Activated CD8-positive, alpha-beta T cell treated with anti-CD3 and anti-CD28 coated beads for 36 hours (primary cell): Measurements from ENCODE around the gene MYO5B. TPM values are rescaled to one million over a fixed set of nuclear protein-coding genes. Genes with fewer than 3 reads are reported as not detected.

Experiments
- ATAC-seq: fragments of 200-7000 bp; cut with Tn5 transposase; one replicate; pipeline ENCODE4 v1.10.0; 2021; ENCODE audit warnings: mild to moderate bottlenecking, moderate library complexity
- CTCF ChIA-PET: fragments of 350-600 bp; sonication (Branson Sonifier 250); formaldehyde crosslinking; loops from one replicate; lab custom pipeline; 2021; ENCODE audit warnings: antibody characterized with exemption; lab: Charles Lee
- POLR2A ChIA-PET: fragments of 350-600 bp; sonication (Branson Sonifier 250); formaldehyde crosslinking; loops from one replicate; lab custom pipeline; 2021; ENCODE audit warnings: antibody characterized with exemption; lab: Charles Lee
- DNase-seq: peaks from one replicate; pipeline ENCODE4 v3.0.0-alpha.2; 2020
- H3K27ac Mint-ChIP-seq: one replicate; pipeline ENCODE4 v1.8.0; 2021; ENCODE audit warnings: mild to moderate bottlenecking, mixed read lengths
- H3K27me3 Mint-ChIP-seq: one replicate; pipeline ENCODE4 v1.8.0; 2021; ENCODE audit warnings: mixed read lengths
- H3K36me3 Mint-ChIP-seq: one replicate; pipeline ENCODE4 v1.8.0; 2021; ENCODE audit warnings: low read depth, mixed read lengths
- H3K4me1 Mint-ChIP-seq: one replicate; pipeline ENCODE4 v1.8.0; 2021; ENCODE audit warnings: low read depth, mixed read lengths
- H3K4me3 Mint-ChIP-seq: one replicate; pipeline ENCODE4 v1.8.0; 2021; ENCODE audit warnings: mild to moderate bottlenecking, moderate library complexity, mixed read lengths
- H3K9me3 Mint-ChIP-seq: one replicate; pipeline ENCODE4 v1.8.0; 2021; ENCODE audit warnings: mixed read lengths
- CTCF ChIP-seq: fragments of 200-600 bp; IDR thresholded peaks from one replicate; pipeline ENCODE4 v1.8.0; 2022; ENCODE audit warnings: antibody characterized with exemption, mild to moderate bottlenecking
- intact Hi-C: fragments of 100-400 bp; cut with micrococcal nuclease; formaldehyde crosslinking; loops from one replicate; pipeline ENCODE4 v1.10.0; 2022
- total RNA-seq, 2 experiments: library from RNA; stranded (reverse); gene quantifications; one replicate each; pipeline ENCODE4 v1.2.3, GENCODE V29; 2021

Gene MYO5B
- total RNA-seq, 2 experiments from 2014 or later, result 0.09 TPM; not detected in 1

DNA sequence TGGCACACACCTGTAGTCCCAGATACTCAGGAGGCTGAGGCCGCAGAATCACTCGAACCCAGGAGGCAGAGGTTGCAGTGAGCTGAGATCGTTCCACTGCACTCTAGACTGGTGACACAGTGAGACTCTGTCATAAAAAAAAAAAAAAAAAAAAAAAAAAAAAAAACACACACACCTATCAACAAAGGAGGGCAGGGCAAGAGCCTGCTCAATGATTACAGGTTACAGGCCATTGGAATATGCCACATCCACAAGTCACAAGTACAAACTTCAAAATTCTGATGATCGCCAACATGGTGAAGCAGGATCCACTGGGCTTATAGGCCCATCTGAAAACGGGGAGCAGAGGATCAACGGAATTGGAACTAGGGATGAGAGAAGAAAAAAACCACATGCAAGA lies 6.3 kb downstream of the MYO5B start:
- peaks cover 5% of the 10 kb centered on the region for H3K4me1 Mint-ChIP-seq
- no peak for TF ChIP-seq CTCF
- H3K27me3 Mint-ChIP-seq, result peaks cover 44% of the 10 kb centered on the region
- ATAC-seq, result no peak
- H3K9me3 Mint-ChIP-seq, result no peaks in the 10 kb centered on the region
- H3K27ac Mint-ChIP-seq, result no peak overlapping the region
- intact Hi-C loops, result no loop called here
- H3K4me3 Mint-ChIP-seq, result no peak overlapping the region
- no peak for DNase-seq
- ChIA-PET POLR2A (no interaction called here), CTCF (no interaction called here)
- H3K36me3 Mint-ChIP-seq, result no peaks in the 10 kb centered on the region

DNA sequence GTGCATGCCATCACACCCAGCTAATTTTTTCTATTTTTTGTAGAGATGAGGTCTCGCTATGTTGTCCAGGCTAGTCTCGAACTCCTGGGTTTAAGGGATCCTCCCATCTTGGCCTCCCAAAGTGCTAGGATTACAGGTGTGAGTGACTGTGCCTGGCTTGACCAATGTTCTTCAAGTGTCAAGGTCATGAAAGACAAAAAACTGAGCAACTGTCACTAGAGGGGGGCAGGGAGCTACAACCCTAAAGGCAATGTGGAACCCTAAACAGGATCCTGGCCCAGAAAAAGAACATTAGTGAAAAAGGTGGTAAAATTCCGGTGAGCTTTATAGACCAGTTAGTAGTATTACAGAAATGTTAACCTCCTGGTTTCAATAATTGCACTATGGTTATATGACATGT lies 7.3 kb downstream of the MYO5B start:
- no peak for DNase-seq
- Mint-ChIP-seq H3K9me3 (no peaks in the 10 kb centered on the region), H3K27me3 (peaks cover 39% of the 10 kb centered on the region), H3K4me1 (peaks cover 5% of the 10 kb centered on the region), H3K36me3 (no peaks in the 10 kb centered on the region), H3K27ac (no peak overlapping the region), H3K4me3 (no peak overlapping the region)
- ChIA-PET CTCF (interaction anchor here (1.7 to 2.2 kb wide), 2 partner anchors 8 to 170 kb away, joined by 4 to 10 read pairs; partner anchors contain the start of gene MYO5B), POLR2A (interaction anchor here (0.7 to 0.8 kb wide), 2 partner anchors 153 to 192 kb away, joined by 3 read pairs; no protein-coding TSS in a partner anchor)
- ATAC-seq, result no peak
- no peak for TF ChIP-seq CTCF
- intact Hi-C loops, result no loop called here

GRCh38 chr18:50186385-50186784 lies 8.6 kb downstream of the MYO5B start:
- Mint-ChIP-seq H3K9me3 (no peaks in the 10 kb centered on the region), H3K36me3 (no peaks in the 10 kb centered on the region), H3K27me3 (peaks cover 33% of the 10 kb centered on the region), H3K4me1 (peaks cover 5% of the 10 kb centered on the region), H3K27ac (no peak overlapping the region), H3K4me3 (no peak overlapping the region)
- DNase-seq (no peak), ATAC-seq (no peak)
- CTCF ChIA-PET, result interaction anchor here (1.7 to 2.2 kb wide), 2 partner anchors 9 to 171 kb away, joined by 4 to 10 read pairs; partner anchors contain the start of gene MYO5B
- POLR2A ChIA-PET, result no interaction called here
- TF ChIP-seq CTCF, result no peak
- intact Hi-C loops, result no loop called here

DNA sequence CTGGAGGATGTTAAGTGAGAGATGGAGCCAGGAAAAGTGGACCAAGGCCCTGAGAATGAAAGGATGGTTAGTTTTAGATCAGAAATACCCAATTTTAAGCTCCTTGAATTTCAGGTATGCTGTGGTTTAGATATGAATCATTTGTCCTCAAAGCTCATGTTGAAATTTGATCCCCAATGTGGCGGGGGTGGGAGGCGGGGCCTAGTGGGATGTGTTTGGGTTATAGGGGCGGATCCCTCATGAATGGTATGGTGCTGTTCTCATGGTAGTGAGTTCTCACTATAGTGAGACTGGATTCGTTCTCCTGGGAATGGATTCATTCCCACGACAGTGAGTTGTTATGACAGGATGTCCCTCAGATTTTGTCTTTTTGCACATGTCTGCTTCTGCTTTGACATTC lies 11.4 kb downstream of the MYO5B start:
- no peak for TF ChIP-seq CTCF
- intact Hi-C loops, result no loop called here
- Mint-ChIP-seq H3K36me3 (no peaks in the 10 kb centered on the region), H3K4me3 (no peak overlapping the region), H3K27me3 (peaks cover 17% of the 10 kb centered on the region), H3K4me1 (no peaks in the 10 kb centered on the region), H3K9me3 (no peaks in the 10 kb centered on the region), H3K27ac (no peak overlapping the region)
- ChIA-PET CTCF (interaction anchor here (0.9 kb wide), 1 partner anchor 133 kb away, joined by 3 read pairs; no protein-coding TSS in a partner anchor), POLR2A (interaction anchor here (0.6 kb wide), 1 partner anchor 85 kb away, joined by 3 read pairs; no protein-coding TSS in a partner anchor)
- DNase-seq (peak; percentile 17), ATAC-seq (no peak)

DNA sequence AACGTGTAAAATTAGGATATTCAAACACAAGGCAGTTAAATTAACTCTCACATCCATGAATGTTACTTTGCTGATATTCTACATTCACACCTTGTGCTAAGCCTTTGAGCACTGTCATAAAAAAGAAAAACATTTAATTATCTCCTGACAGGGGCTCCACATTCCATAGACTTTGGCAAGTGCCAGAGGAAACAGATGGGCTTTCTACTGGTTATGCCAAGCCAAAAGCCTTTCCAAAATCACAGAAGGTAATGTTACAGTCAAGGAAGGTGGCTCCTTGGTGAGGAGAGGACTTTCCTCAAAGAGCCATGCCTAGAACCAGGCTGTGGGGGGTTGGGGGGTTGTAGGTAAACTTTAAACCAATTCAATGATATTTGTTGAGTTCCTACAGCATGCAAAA lies 12.4 kb downstream of the MYO5B start:
- Mint-ChIP-seq H3K4me3 (no peak overlapping the region), H3K27me3 (peaks cover 23% of the 10 kb centered on the region), H3K27ac (no peak overlapping the region), H3K9me3 (no peaks in the 10 kb centered on the region), H3K36me3 (no peaks in the 10 kb centered on the region), H3K4me1 (no peaks in the 10 kb centered on the region)
- POLR2A ChIA-PET, result no interaction called here
- CTCF ChIA-PET, result interaction anchor here (0.9 kb wide), 1 partner anchor 132 kb away, joined by 3 read pairs; no protein-coding TSS in a partner anchor
- ATAC-seq (no peak), DNase-seq (no peak)
- intact Hi-C loops, result no loop called here
- TF ChIP-seq CTCF, result no peak
